GM18861 (cell line): ENCODE measurements around the gene SYNCRIP.
"Not testable (repeated sequence)": the region's sequence is repeated elsewhere in the genome, so short reads cannot be mapped to it uniquely, and the experiment has no call there.

Source experiments
- ATAC-seq: cut with Tn5 transposase; IDR thresholded peaks from one replicate; pipeline ENCODE4 v1.9.1; 2021; ENCODE audit not compliant: unreplicated experiment

The SYNCRIP gene

DNA sequence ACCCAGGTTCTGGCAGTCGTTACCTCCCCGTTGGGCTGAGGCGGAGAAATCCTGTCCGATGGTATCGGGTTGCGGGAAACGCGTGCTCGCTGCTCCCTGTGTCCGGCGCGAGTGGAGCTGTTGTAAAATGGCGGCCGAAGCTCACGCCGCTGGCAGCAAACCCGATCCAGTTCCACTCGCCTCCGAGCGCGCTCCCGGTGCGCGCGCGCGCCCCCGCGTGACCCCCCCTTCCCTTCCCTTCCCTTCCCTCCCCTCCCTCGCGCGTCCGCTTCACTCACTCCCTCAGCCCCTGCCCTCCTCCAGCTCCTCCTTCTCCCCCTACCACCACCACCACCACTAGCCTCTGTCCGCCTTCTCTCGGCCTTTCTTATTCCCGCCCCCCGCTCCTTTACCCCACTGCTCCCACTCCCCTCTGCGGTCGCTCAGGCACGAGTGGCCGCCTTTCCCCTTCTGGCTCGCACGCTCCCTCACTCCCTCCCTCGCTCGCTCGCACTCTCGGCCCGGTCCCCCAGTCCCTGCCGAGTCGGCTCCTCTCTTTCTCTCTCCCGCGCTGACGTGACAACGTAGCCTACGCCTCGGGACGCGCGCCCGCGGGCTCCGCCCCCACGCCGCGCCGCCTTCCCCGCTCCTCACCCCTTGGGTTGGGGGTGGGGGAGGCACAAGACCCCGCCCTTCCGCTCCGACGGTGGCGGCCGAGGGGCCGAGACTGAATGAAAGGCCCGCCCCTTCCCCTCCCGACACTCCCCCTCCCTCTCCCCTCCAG is at the start of gene SYNCRIP:
Gene SYNCRIP (minus strand): TSS at position 113 of the 763 bp plus-strand sequence. CDS start 1,447 bp downstream, outside the sequence.
- peak; percentile 70 for ATAC-seq

DNA sequence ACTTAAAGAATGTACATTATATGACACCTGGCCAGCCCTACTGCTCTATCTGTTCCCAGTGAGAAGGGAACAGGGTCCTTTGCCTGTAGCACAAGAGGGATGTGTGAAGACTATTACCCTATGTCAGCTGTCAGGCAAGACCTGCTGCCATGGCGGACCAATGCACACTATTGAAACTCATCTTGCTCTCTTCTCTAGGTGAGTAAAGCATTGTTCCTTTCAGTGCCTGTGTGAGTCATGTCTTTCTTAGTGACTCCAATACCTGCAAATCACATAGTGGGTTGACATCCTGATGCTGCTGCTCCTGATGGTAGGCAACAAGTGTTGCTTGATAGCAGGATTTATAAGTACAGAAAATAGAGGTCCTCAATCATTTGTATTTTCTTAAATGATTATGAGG is 48.8 kb upstream of the SYNCRIP start:
- no peak for ATAC-seq

DNA sequence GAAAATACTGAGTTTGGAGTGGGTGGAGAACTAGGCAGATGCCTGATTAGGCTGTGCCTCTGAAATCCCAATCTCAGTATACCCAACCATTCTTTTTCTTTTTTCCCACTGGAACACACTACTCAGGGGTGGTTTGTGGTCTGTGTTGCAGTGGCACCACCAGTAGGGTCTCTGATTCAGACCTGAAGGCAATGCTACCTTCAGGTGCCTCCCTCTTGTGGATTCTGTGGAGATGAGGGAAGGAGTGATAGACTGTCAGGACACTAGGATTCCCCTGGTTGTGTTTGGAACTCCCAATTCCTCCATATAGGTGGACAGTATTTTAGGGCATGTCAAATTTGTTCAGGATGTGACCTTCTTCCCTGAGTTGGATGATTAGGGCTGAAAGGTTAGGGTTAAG is 47.4 kb upstream of the SYNCRIP start:
- ATAC-seq, result no peak

DNA sequence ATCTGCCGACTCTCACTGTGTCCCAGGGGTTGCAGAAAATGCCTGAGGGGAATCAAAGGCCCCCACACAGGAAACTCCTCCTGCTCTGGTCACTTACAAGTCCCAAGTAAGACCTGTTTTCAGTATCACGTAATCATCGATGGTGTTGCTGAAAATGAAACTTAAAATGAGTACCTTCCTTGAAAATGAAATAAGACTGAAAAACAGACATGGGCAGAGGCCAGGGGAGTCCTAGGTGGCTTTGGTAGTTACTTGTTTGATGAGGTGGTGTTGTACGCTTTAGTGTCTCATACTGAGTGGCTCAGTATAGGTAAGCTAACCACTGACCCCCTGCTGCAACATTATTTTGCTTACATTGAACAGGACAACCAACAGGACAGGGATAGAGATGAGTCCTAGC is 43.0 kb upstream of the SYNCRIP start:
- ATAC-seq, result peak; percentile 90

DNA sequence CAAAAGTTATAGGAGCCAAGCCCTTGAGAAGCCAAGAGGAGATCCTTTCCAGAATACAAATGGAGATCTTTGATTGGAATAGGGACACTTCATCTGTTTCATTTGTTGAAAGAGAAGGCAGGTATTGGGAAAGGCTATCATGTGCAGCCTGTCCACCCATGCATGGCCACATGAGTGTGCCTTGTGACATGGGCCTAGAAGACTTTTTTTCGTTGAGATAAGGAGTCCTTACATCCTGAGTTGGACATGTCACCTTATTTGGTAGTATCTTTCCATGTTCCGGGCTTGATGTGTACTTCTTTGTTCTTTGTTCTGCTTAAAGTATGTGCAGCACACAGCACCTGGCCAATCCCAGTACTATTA is 42.1 kb upstream of the SYNCRIP start:
- ATAC-seq, result no peak

DNA sequence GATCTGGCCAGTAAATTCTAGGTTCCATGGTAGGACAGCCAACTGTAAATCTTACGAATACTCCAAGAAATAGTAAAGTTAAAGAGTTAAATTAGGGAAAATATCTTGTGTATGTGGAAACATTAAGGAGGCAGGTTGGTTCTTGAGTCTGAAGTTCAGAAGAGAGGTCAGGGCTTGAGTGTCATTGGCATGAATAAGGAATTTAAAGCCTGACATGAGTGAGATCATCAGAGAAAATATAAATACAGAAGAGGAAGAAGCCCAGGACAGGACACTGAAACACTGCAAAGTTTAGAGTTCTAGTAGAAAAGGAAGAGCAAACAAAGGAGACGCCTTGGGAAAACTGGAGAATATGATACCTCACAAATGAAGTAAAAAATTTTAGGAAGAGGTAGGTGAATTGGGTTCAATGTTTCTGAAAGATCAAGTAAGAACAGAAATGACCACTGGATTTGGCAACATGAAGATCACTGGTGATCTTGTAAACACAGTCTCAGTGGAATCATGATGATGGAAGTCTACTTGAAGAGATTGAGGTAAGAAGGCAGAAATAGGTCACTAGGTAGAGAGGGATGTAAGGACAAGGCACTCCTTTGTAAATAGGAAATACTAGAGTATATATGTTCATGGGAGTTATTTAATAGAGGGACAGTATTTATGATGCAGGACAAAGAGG is 41.6 kb upstream of the SYNCRIP start:
- no peak for ATAC-seq

DNA sequence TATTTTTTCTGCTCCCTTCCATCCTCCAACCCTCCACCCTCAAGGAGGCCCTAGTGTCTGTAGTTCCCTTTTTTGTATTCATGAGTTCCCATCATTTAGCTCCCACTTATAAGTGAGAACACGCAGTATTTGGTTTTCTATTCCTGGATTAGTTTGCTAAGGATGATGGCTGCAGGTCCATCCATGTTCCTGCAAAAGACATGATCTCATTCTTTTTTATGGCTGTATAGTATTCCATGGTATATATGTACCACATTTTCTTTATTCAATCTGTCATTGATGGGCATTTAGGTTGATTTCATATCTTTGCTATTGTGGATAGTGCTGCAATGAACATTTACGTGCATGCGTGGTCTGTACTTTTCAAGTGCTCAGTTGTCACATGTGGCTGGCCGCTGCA is 39.2 kb upstream of the SYNCRIP start:
- ATAC-seq, result not testable (repeated sequence)

DNA sequence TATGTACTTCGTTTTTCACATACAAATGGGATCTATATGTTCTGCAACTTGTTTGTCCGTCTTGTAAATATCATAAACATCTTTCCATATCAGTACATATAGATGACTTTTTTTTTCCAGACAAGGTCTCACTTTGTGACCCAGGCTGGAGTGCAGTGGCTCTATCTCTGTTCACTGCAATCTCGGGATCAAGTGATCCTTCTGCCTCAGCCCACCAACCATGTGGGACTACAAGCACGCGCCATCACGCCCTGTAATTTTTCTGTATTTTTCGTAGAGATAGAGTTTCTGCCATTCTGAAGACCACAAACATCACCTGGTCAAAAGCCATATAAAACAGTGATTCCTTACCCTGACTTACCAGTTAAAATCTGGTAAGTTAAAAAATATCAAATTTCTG is 37.7 kb upstream of the SYNCRIP start:
- no peak for ATAC-seq

DNA sequence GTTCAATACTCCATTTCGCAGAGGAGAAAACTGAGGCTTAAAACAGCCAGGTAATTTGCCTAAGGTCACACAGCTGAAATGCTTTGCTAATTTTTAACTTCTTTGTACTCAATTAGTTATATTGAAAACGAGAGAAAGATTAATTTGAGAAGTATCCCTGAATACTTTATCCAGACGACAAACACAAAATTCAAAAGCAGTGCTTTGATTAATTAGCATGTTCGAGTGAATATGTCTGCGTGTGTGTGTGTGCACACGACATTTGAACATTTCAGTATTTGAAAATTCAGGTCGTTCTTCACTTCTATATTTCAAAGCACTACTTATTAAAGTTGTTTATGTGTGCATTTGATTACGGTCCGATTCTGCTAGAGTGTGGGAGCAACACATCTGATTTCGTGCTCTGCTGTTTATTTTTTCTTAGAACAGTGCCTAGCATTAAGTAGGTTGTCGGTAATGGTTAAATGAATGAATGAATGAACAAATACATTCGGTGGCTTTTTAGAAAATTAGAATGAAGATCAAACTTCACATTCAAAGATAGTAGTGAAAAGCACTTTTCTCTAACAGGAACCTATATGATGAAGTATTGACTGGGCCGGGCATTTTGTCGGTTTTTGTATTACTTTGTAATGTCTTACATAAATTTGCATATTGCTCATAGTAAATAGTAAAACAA is 36.9 kb upstream of the SYNCRIP start:
- no peak for ATAC-seq

DNA sequence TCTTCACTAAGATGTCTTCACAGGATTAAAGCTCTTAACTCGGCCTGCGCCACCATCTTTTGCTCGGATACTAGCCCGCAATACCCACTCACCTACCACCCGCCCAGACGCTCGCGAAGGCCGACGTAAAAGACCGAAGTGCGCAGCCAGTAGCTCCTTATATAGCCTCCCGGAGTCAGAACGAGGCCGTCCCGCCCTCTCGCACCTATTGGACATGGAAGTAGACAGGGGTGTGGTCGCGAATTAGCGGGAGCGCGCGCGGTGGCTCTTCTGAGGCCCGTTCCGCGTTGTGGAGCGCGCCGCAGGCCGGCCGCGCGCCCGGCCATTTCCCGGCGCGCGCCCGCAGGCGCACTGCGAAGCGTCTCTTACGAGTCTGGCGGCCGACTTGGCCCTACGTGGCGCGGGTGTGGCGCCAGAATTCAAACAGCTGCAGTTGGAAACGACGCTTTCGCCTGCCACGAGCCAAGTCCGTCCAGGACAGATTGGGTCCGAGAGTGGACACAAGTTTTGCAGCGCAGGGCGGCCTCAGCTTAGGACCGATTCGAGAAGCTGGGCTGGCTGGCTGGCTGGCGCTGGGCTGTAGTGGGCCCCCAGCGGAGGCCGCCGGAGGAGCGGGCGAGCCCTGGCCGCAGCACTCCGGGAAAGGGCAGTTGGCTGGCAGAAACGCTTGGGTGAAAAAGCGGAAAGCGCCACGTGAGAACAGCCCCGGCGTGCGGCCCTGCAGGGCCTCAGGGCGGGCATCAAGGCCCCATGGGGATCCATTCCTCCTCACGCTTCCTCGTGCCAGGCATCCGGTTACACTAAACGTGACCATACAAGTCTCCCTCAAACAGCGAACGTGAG is 36.1 kb upstream of the SYNCRIP start:
- peak; percentile 69 for ATAC-seq

DNA sequence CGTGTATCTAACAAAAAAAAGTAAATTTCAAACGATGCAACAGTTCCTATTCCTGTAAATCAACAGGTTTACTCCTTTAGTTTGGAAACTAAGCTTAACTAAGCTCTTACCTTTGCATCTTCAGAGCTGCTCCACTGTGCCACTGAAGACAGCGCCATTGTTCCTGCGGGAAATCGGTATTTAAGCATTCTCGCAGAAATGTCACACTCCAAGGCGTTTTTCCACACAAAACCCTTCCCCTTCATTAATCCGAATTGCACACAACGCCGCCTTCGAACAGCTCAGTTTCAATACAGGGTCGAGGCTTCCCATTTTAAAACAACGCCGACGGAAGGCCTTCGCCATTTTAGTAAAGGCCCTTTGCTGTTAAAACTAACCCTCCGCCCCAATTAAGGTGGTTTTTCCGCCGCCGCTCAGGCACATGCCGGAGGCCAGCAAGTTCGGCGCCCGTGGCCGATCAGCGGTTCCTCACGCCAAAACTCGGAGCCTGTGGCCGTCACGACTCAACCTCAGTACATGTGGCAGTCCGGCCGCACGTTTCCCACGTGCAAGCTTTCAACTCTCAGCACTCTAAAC is 35.4 kb upstream of the SYNCRIP start:
- no peak for ATAC-seq

DNA sequence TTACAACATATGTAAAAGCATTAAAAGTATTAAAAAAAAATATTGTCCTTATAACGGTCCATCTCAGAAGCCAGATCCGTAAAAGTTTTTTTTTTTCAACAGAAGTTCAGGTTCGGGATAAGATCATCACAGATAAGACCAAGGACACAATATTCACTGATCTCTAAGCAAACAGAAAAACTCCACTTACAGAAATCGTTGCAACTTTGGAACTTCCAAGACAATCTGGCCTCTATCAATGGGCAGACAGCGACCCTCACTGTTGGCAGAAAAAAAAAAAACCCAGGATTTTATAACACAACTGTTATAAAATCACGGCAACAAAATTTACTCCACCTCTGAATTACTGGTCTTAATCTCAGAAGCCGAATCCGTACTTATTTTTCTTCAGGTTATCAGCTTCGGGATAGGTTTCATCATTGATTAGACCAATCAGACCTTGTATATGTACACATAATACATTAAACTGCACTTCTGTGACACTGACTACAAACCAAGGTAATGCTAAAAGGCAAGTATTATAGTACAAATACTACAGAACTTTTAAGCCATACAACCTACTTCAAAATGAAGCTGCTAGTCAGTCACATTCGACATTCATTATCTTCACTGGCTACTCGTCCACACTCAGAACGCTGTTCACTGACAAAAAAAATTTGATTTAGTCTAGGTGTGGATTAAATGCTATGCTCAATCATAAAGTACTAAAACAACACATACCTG is 34.7 kb upstream of the SYNCRIP start:
- ATAC-seq, result no peak

DNA sequence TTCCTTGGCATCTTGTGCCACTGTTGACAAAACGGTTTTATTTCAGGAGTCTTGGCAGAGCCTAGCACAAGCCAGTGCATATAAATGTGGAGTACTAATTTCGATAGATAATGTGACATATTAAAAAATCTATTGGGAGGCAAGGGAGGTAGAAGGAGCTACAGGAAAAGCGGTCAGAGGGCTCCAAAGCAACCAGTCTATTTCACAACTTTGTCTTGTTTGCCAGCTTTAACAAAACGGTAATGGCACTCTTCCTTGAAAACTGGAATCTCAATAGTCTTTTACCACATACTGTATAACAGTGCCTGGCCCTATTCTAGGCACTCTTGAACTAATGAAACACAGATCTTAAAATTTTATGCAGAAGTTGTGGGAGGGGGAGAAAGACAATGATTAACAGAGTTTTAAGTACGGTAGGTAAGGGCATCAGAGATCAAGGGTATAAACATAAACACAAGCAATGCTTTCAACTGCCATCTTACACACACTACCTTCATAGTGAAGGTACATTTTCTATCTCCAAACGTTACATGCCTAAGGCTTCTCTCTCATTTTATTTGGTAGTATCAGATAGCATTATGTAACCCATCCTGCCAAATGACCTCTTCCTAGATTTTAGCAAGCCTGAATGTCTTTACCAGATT is 33.5 kb upstream of the SYNCRIP start:
- no peak for ATAC-seq

DNA sequence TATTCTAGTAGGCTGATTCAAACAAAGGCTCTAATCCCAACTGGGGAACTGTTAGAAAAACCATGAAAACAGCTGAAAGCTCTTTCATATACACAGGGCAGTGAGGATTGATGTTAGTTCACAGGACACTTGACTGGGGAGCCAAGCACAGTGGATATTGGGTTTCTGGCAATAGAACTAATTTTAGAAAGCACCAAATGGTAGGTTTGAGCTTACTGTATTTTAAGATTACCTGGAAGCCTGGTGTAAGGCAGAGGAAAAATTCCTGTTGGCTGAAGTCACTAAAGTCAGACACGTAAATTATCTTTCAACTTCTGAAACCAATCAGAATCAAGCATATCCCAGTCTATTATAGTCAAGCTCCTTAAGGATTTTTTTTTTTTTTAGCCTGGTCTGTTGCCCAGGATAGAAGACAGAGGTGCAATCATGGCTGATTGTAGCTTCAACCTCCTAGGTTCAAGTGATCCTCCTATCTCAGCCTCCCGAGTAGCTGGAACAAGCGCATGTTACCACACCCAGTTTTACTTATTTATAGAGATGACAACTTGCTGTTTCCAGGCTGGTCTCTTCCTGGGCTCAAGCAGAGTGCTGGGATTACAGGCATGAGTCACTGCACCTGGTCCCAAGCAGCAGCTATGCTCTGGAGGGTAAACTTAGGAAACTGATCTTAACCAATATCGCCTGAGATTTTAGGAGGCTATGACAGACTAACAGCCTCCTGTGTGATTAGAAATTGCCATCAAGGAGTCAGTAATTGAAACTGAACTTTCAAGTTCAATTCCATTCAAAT is 32.5 kb upstream of the SYNCRIP start:
- no peak for ATAC-seq

DNA sequence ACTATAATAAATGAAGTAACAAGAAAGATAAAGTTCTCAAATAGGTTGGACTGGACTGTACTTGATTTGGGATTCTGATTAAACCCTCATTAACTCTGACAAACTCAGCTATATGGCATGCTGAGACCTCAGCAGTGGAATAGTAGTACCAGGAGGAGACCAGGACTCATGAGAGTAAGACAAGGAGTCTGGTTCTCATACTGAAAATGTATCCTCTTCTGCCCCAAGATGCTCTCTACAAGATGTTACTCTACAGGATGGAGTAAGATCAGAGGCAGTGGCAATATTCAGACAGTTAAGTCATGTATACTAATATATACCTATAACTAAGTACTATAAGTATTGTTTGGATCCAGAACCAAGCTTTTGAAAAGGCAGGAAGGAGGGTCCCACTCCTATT is 31.9 kb upstream of the SYNCRIP start:
- no peak for ATAC-seq

DNA sequence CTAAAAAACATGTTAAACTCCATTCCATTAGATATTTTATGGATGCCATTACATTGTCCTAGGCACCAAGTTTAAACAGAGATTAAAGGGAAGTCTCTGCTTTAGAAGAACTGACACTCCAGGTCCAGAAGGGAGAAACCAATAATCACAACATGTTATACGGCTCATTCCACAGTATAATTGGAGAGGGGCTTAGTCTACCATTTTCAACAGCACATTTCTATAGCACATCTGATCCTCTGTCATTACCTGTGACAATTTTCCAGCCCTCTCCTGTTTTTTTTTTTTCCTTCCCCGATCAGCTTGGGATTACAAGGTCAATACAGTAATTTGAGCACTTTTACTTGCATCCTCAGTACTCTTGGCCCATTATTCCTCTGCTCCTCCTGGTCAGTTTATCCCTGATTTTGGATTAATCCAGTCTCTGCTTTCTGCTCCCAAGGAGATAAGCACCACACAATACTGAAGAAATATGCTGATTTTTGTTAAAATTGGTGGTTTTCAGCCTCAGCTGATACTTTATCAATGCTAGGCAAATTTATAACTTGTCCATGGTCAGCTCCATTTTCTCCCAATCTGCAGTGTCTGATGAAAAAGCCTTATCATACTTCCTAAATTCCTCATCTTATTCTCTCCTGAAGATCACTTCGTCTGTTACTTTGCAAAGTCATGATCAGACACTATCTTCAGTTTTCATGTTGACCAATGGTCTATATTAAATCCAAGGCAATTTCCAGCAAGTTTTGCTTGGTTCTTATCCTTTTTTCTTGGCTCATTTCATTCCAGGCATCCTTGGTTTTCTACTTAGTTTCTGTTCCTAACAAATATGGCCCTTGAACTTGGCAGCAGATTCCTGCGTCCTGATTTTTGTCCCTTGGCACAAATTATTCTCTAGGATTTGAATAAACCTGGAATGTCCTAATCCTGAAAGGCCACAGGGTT is 30.8 kb upstream of the SYNCRIP start:
- ATAC-seq, result no peak

DNA sequence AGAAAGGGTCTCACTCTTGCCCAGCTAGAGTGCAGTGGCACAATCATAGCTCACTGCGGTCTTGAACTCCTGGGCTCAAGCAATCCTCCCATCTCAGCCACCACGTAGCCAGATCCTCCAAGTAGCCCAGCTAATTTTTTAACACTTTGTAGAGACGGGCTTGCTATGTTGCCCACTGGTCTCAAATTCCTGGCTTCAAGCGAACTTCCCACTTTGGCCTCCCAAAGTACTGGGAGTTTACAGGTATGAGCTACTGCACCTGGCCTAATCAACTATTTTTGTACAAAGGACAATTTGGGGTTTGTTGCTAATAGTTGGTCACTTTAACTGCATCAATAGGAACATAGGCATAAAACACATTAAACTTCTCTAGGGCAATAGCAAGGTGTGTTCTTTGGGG is 29.9 kb upstream of the SYNCRIP start:
- no peak for ATAC-seq

DNA sequence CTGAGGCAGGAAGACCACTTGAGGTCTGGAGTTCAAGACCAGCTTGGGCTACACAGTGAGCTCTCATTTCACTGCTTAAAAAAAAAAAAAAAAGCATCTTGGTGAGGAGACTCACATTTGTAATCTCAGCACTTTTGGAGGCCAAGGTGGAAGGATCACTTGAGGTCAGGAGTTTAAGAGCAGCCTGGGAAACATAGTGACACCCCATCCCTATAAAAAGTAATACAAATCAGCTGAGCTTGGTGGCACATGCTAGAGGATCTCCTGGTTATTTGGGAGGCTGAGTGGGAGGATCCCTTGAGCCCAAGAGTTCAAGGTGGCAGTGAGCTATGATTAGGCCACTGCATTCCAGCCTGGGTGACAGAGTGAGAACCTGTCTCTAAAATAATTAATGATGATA is 29.4 kb upstream of the SYNCRIP start:
- no peak for ATAC-seq
